Gastrocnemius medialis (tissue), 4 donors: Measurements from ENCODE around the gene PIGA. TPM values are rescaled to one million over a fixed set of nuclear protein-coding genes. Genes with fewer than 3 reads are reported as not detected.

ENCODE experiments used
- ATAC-seq, 2 donors: fragments of 150-250 bp; one replicate each; pipeline ENCODE4 v1.9.1; 2016
- DNase-seq, 2 donors: peaks; one replicate each; pipeline ENCODE4 v3.0.0-alpha.2; 2019
- H3K27ac ChIP-seq, 4 donors: fragments of 200-600 bp; sonication (generic); 1 replicate in 1 of 4; 2 replicates in 3 of 4; pipeline ENCODE4 v1.5.1; 2016 to 2018; ENCODE audit warnings: mild to moderate bottlenecking in 2 of 4, moderate library complexity in 1 of 4
- H3K27me3 ChIP-seq, 3 donors: fragments of 200-600 bp; sonication (generic) in 2 of 3; 1 replicate in 1 of 3; 2 replicates in 2 of 3; pipeline versions ENCODE4 v1.5.1 to v1.6.0; 2016 to 2019; ENCODE audit warnings: mild to moderate bottlenecking in 1 of 3, moderate library complexity in 1 of 3
- H3K36me3 ChIP-seq, 2 donors: fragments of 200-600 bp; sonication (generic) in 1 of 2; one replicate each; pipeline ENCODE4 v1.5.1; 2017 to 2018
- H3K4me1 ChIP-seq, 2 donors: fragments of 200-600 bp; sonication (generic) in 1 of 2; one replicate each; pipeline ENCODE4 v1.5.1; 2016 to 2017; ENCODE audit warnings: mild to moderate bottlenecking in 2 of 2
- H3K4me3 ChIP-seq, 4 donors: fragments of 200-600 bp; sonication (generic) in 3 of 4; 1 replicate in 1 of 4; 2 replicates in 3 of 4; pipeline ENCODE4 v1.5.1; 2016 to 2019; ENCODE audit warnings: mild to moderate bottlenecking in 2 of 4
- H3K9me3 ChIP-seq, 3 donors: fragments of 200-600 bp; sonication (generic) in 2 of 3; 1 replicate in 1 of 3; 2 replicates in 2 of 3; pipeline ENCODE4 v1.5.1; 2016 to 2019
- CTCF ChIP-seq, 5 experiments: fragments of 450-650 bp in 3 of 5; fragments of 200-600 bp in 2 of 5; sonication (generic) in 2 of 5; IDR thresholded peaks in 4 of 5; conservative IDR thresholded peaks in 1 of 5; 1 replicate in 4 of 5; 2 replicates in 1 of 5; pipeline ENCODE4 v1.5.1; 2016 to 2019; ENCODE audit warnings: antibody characterized with exemption in 5 of 5, mild to moderate bottlenecking in 3 of 5, moderate library complexity in 3 of 5
- POLR2A ChIP-seq, 2 donors: fragments of 450-650 bp; IDR thresholded peaks; one replicate each; pipeline ENCODE4 v1.6.1; 2017; ENCODE audit warnings: antibody characterized with exemption in 2 of 2, mild to moderate bottlenecking in 2 of 2, moderate library complexity in 2 of 2
- in situ Hi-C, 4 donors: fragments of 200-750 bp; cut with MboI; loops; one replicate each; pipeline versions ENCODE4 v1.15.0 to v1.8.0; 2017; ENCODE audit warnings: low sequenced_read_pairs in 4 of 4
- intact Hi-C: fragments of 100-400 bp; cut with DNase I; formaldehyde crosslinking; loops from one replicate; pipeline ENCODE4 v1.15.1; 2023; ENCODE audit warnings: low total_unique reads
- total RNA-seq, 4 donors: library from RNA; depleted of rRNA; stranded (reverse); fragments of >200 nt; gene quantifications; one replicate each; pipeline versions ENCODE4 v1.1.0 to v1.2.3, GENCODE V29; 2016

PIGA gene
- total RNA-seq, 4 donors from 2014 or later, result 1.5 to 5.9 (median 3.1) TPM

GRCh38 chrX:15321447-15321846 lies 13.9 kb downstream of the PIGA start:
- intact Hi-C loops (no loop called here), in situ Hi-C loops (no loop called here)
- Histone ChIP-seq H3K9me3 (no peaks in the 10 kb centered on the region), H3K27ac (no peak overlapping the region), H3K27me3 (no peaks in the 10 kb centered on the region), H3K4me1 (no peaks in the 10 kb centered on the region), H3K36me3 (peaks cover 0 to 7% of the 10 kb centered on the region in 2 donors), H3K4me3 (no peak overlapping the region)
- ATAC-seq (no peak), DNase-seq (no peak)
- TF ChIP-seq CTCF (IDR thresholded peaks at IDR 0.05 in 4 of 5, conservative IDR thresholded peaks at IDR 0.05 in 1 of 5), result no peak
- no peak for TF ChIP-seq POLR2A (IDR thresholded peaks at IDR 0.05)

GRCh38 chrX:15320297-15320696 lies 15.0 kb downstream of the PIGA start:
- no peaks in the 10 kb centered on the region for H3K9me3 ChIP-seq
- no peak overlapping the region for H3K4me3 ChIP-seq
- DNase-seq (no peak), ATAC-seq (no peak)
- intact Hi-C loops (no loop called here), in situ Hi-C loops (no loop called here)
- TF ChIP-seq CTCF (IDR thresholded peaks at IDR 0.05 in 4 of 5, conservative IDR thresholded peaks at IDR 0.05 in 1 of 5) (no peak), POLR2A (IDR thresholded peaks at IDR 0.05) (no peak)
- H3K27ac ChIP-seq, result no peak overlapping the region
- no peaks in the 10 kb centered on the region for H3K4me1 ChIP-seq
- no peaks in the 10 kb centered on the region for H3K27me3 ChIP-seq
- H3K36me3 ChIP-seq, result peaks cover 0 to 7% of the 10 kb centered on the region in 2 donors

GRCh38 chrX:15319075-15319474 lies 16.2 kb downstream of the PIGA start:
- in situ Hi-C loops (no loop called here), intact Hi-C loops (no loop called here)
- Histone ChIP-seq H3K27me3 (no peaks in the 10 kb centered on the region), H3K36me3 (peaks cover 0 to 2% of the 10 kb centered on the region in 2 donors), H3K4me3 (no peak overlapping the region), H3K27ac (no peak overlapping the region), H3K4me1 (no peaks in the 10 kb centered on the region), H3K9me3 (no peaks in the 10 kb centered on the region)
- ATAC-seq (no peak), DNase-seq (no peak)
- TF ChIP-seq POLR2A (IDR thresholded peaks at IDR 0.05) (no peak), CTCF (IDR thresholded peaks at IDR 0.05 in 4 of 5, conservative IDR thresholded peaks at IDR 0.05 in 1 of 5) (no peak)

- DNase-seq, result no peak
- TF ChIP-seq CTCF (IDR thresholded peaks at IDR 0.05 in 4 of 5, conservative IDR thresholded peaks at IDR 0.05 in 1 of 5) (no peak), POLR2A (IDR thresholded peaks at IDR 0.05) (peak in 1 of 2 donors; percentile 44)
- in situ Hi-C loops (no loop called here), intact Hi-C loops (no loop called here)
- Histone ChIP-seq H3K4me1 (peaks cover 5% of the 10 kb centered on the region in 2 donors), H3K4me3 (peak within 1 kb of the TSS; percentile 28 to 49 (median 46)), H3K9me3 (no peaks in the 10 kb centered on the region), H3K27ac (peak within 1 kb of the TSS; percentile 91 to 92 (median 92)), H3K27me3 (no peaks in the 10 kb centered on the region), H3K36me3 (no peaks in the 10 kb centered on the region)
- ATAC-seq, result peak; percentile 55 to 71
These were observed 19.8 kb downstream of the PIGA start, which contains the start of gene ASB11 for GRCh38 chrX:15315509-15315908. ASB11 (minus strand) TSS chrX:15315640; CDS start chrX:15315605, 35 bp downstream.

GRCh38 chrX:15314472-15314871 lies 20.9 kb downstream of the PIGA start:
- Histone ChIP-seq H3K4me1 (peaks cover 5 to 12% of the 10 kb centered on the region in 2 donors), H3K27ac (peak overlapping the region; percentile 91 to 92 (median 92)), H3K9me3 (no peaks in the 10 kb centered on the region), H3K27me3 (no peaks in the 10 kb centered on the region), H3K36me3 (no peaks in the 10 kb centered on the region), H3K4me3 (peak overlapping the region; percentile 27 to 49 (median 46))
- ATAC-seq (peak; percentile 30 to 41), DNase-seq (no peak)
- TF ChIP-seq CTCF (IDR thresholded peaks at IDR 0.05 in 4 of 5, conservative IDR thresholded peaks at IDR 0.05 in 1 of 5) (no peak), POLR2A (IDR thresholded peaks at IDR 0.05) (peak in 1 of 2 donors; percentile 64)
- intact Hi-C loops, result no loop called here
- in situ Hi-C loops, result no loop called here
